Astrocyte of the cerebellum (primary cell): ENCODE measurements around the gene RNLS.

Experiments used
- DNase-seq: peaks from one replicate; pipeline ENCODE4 v3.0.0-alpha.2; 2011; ENCODE audit warnings: low read depth
- H3K4me3 ChIP-seq: 2 replicates; pipeline ENCODE4 v1.5.1; 2011; ENCODE audit warnings: mild to moderate bottlenecking, low read depth, low read length, moderate library complexity
- CTCF ChIP-seq: IDR thresholded peaks from 2 replicates; pipeline ENCODE4 v1.5.1; 2012; ENCODE audit warnings: low read length, low read depth, moderate library complexity, mild to moderate bottlenecking; ENCODE audit errors: missing control alignments
- in situ Hi-C: cut with HindIII; loops from 2 replicates; pipeline ENCODE4 v1.10.0; 2017; ENCODE audit warnings: low sequenced_read_pairs

Gene RNLS

GRCh38 chr10:88332503-88333247, 250.4 kb downstream of the RNLS start:
- TF ChIP-seq CTCF, result no peak
- no peak overlapping the region for H3K4me3 ChIP-seq
- DNase-seq, result no peak
- in situ Hi-C loops, result no loop called here

- no peak for DNase-seq
- TF ChIP-seq CTCF, result no peak
- in situ Hi-C loops, result no loop called here
- no peak overlapping the region for H3K4me3 ChIP-seq
These were observed 252.9 kb downstream of the RNLS start for GRCh38 chr10:88330174-88330573.

- H3K4me3 ChIP-seq, result no peak overlapping the region
- no peak for DNase-seq
- no peak for TF ChIP-seq CTCF
- in situ Hi-C loops, result no loop called here
These were observed 260.6 kb downstream of the RNLS start for GRCh38 chr10:88322324-88323063.

- H3K4me3 ChIP-seq, result no peak overlapping the region
- TF ChIP-seq CTCF, result no peak
- in situ Hi-C loops, result no loop called here
- no peak for DNase-seq
These were observed 263.1 kb downstream of the RNLS start for GRCh38 chr10:88319960-88320517.

- TF ChIP-seq CTCF, result peak; percentile 21
- no peak for DNase-seq
- no peak overlapping the region for H3K4me3 ChIP-seq
- in situ Hi-C loops, result no loop called here
These were observed 264.3 kb downstream of the RNLS start for GRCh38 chr10:88318803-88319202.

GRCh38 chr10:88317099-88317498, 266.0 kb downstream of the RNLS start:
- in situ Hi-C loops, result no loop called here
- no peak for TF ChIP-seq CTCF
- DNase-seq, result no peak
- H3K4me3 ChIP-seq, result no peak overlapping the region
